Medulla oblongata (tissue), 1 donor: ENCODE data around the gene TARM1.
A peak's percentile ranks its signal among the peaks of the same experiment; 100 is the strongest.

Experiments used
- DNase-seq: peaks from one replicate; pipeline ENCODE4 v3.0.0-alpha.2; 2015; ENCODE audit errors: extremely low spot score

The TARM1 gene

GRCh38 chr19:54081032-54081431, at the start of gene TARM1:
TARM1 (minus strand) TSS chr19:54081365; CDS start chr19:54081340, 25 bp downstream.
- no peak for DNase-seq

- DNase-seq = no peak
These were observed 48.4 kb upstream of the TARM1 start for GRCh38 chr19:54129617-54129996.

- DNase-seq = no peak
These were observed 47.8 kb upstream of the TARM1 start for GRCh38 chr19:54128796-54129616.

- DNase-seq = no peak
These were observed 47.2 kb upstream of the TARM1 start for GRCh38 chr19:54128441-54128725.

GRCh38 chr19:54127688-54128440, 46.7 kb upstream of the TARM1 start:
- DNase-seq = no peak

- DNase-seq = no peak
These were observed 44.5 kb upstream of the TARM1 start for GRCh38 chr19:54125713-54126112.

GRCh38 chr19:54124393-54124792, 43.2 kb upstream of the TARM1 start:
- DNase-seq = no peak

- DNase-seq = no peak
These were observed 42.5 kb upstream of the TARM1 start for GRCh38 chr19:54123682-54124081.

GRCh38 chr19:54121259-54121658, 40.1 kb upstream of the TARM1 start:
- DNase-seq = no peak

- peak; percentile 98 for DNase-seq
These were observed 34.2 kb upstream of the TARM1 start, which contains the start of the genes PRPF31 and TFPT for GRCh38 chr19:54115109-54116063. PRPF31 (plus strand) TSS chr19:54115754; CDS start chr19:54118279, 2,525 bp downstream. TFPT (minus strand) TSS chr19:54115657; CDS start chr19:54115269, 388 bp downstream.

GRCh38 chr19:54114340-54115108, 33.4 kb upstream of the TARM1 start:
- peak; percentile 57 for DNase-seq

GRCh38 chr19:54109651-54110050, 28.5 kb upstream of the TARM1 start:
- DNase-seq = no peak

- no peak for DNase-seq
These were observed 27.3 kb upstream of the TARM1 start for GRCh38 chr19:54108496-54108895.

- no peak for DNase-seq
These were observed 26.8 kb upstream of the TARM1 start for GRCh38 chr19:54107876-54108490.

GRCh38 chr19:54106716-54107115, 25.6 kb upstream of the TARM1 start:
- DNase-seq = no peak

- no peak for DNase-seq
These were observed 24.6 kb upstream of the TARM1 start for GRCh38 chr19:54105796-54106195.

- DNase-seq = no peak
These were observed 24.0 kb upstream of the TARM1 start for GRCh38 chr19:54104998-54105715.

GRCh38 chr19:54102421-54103169, 21.4 kb upstream of the TARM1 start, which contains the start of gene NDUFA3:
NDUFA3 (plus strand) TSS chr19:54102855; CDS start chr19:54102879, 24 bp downstream.
- peak; percentile 99 for DNase-seq

GRCh38 chr19:54100561-54100960, 19.4 kb upstream of the TARM1 start, which contains the start of gene OSCAR:
OSCAR (minus strand) TSS chr19:54100803; CDS start chr19:54100792, 11 bp downstream.
- peak; percentile 49 for DNase-seq
